ENCODE results near the gene RHEBL1. TPM values are rescaled to one million over a fixed set of nuclear protein-coding genes. Genes with fewer than 3 reads are reported as not detected.
"Not testable (repeated sequence)": the region's sequence is repeated elsewhere in the genome, so short reads cannot be mapped to it uniquely, and the experiment has no call there.

The RHEBL1 gene
- total RNA-seq, 2 experiments from 2014 or later, result 5.1 to 6.0 TPM

DNA sequence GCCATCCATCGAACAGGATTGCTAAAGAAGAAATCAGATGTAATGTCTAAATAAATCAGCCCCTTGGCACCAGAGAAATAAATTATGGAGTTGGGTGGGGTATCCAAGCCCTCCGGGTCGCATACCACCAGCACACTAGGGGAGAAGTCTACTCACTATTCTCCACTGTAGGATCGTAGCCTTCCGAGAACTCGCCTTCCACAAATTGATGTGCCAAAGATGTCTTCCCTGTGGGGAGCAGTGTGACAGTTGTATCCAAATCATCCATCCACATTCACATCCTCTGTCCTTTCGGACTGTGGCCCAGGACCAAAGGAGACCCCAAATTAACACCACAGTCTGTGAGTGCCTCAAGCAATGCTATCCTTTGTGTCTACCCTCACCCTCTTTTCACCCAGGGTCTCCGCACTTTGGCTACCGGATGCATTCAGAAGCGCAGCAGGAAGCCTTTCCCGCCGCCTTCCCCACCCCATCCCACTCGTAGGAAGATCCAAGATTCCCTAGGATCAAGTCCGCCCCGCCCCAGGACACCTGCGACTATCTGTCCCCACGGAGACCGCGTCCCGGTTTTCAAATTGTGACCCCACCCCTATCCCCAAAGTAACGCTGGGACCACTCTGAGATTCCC lies 786 bp downstream of the RHEBL1 start:
- peak overlapping the region; percentile 97 for H3K4me3 Mint-ChIP-seq
- CTCF ChIA-PET, result interaction anchor here (0.8 to 2.7 kb wide), 9 partner anchors 11 to 216 kb away, joined by 3 to 19 read pairs (median 4); partner anchors contain the start of gene TUBA1B

DNA sequence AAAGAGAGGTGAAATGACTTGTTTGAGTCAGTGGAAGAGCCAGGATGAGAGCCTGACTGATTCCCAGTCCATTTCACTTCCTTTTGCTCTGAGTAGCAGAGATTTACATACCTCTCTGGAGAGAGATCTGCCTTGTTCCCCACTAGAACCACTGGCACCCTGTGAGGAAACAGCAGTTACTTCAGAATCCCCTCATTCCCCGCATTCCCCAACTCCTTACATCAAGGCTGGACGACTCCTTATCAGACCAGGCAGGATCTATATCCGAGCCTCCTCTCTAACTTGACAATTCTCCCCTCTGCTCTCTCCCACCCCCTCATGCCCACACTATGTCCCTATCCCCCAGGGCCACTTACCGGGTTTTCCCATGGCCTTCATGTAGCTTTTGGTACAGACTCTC lies 3.7 kb downstream of the RHEBL1 start:
- Histone ChIP-seq H3K4me1 (ENCODE audit: insufficient read depth, low read length) (peaks cover 23% of the 10 kb centered on the region), H3K9me3 (ENCODE audit: control insufficient read depth in 1 of 2, insufficient read depth in 1 of 2, low read length in 2 of 2) (no peaks in the 10 kb centered on the region), H3K27ac (ENCODE audit: low read depth in 1 of 2, low read length in 2 of 2) (no peak overlapping the region), H3K4me3 (ENCODE audit: low read length) (no peak overlapping the region), H3K27me3 (ENCODE audit: control insufficient read depth in 1 of 2, insufficient read depth in 2 of 2, low read length in 2 of 2) (no peaks in the 10 kb centered on the region), H3K36me3 (ENCODE audit: insufficient read depth, low read length) (no peaks in the 10 kb centered on the region)
- DNase-seq (no peak), ATAC-seq (ENCODE audit: poor library complexity) (no peak)
- peak overlapping the region; percentile 37 for H3K4me3 Mint-ChIP-seq
- no peaks in the 10 kb centered on the region for H3K9me3 Mint-ChIP-seq
- intact Hi-C loops (cut with DNase I, micrococcal nuclease), result no loop called here
- TF ChIP-seq, protein P1, sequence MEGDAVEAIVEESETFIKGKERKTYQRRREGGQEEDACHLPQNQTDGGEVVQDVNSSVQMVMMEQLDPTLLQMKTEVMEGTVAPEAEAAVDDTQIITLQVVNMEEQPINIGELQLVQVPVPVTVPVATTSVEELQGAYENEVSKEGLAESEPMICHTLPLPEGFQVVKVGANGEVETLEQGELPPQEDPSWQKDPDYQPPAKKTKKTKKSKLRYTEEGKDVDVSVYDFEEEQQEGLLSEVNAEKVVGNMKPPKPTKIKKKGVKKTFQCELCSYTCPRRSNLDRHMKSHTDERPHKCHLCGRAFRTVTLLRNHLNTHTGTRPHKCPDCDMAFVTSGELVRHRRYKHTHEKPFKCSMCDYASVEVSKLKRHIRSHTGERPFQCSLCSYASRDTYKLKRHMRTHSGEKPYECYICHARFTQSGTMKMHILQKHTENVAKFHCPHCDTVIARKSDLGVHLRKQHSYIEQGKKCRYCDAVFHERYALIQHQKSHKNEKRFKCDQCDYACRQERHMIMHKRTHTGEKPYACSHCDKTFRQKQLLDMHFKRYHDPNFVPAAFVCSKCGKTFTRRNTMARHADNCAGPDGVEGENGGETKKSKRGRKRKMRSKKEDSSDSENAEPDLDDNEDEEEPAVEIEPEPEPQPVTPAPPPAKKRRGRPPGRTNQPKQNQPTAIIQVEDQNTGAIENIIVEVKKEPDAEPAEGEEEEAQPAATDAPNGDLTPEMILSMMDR (IDR thresholded peaks at IDR 0.05), result no peak
- H3K27ac Mint-ChIP-seq, result no peak overlapping the region
- ChIA-PET CTCF (interaction anchor here (1.0 to 3.4 kb wide), 3 partner anchors 23 to 64 kb away, joined by 3 to 29 read pairs (median 5); no protein-coding TSS in a partner anchor), POLR2A (no interaction called here)
- H3K4me1 Mint-ChIP-seq (ENCODE audit: low read depth), result peaks cover 30% of the 10 kb centered on the region
- no peaks in the 10 kb centered on the region for H3K27me3 Mint-ChIP-seq
- H3K36me3 Mint-ChIP-seq (ENCODE audit: low read depth), result peaks cover 7% of the 10 kb centered on the region

More for the DNA sequence above, 786 bp downstream of the RHEBL1 start:
- Histone ChIP-seq H3K27ac (ENCODE audit: low read depth in 1 of 2, low read length in 2 of 2) (peak overlapping the region; percentile 61 to 76), H3K36me3 (ENCODE audit: insufficient read depth, low read length) (no peaks in the 10 kb centered on the region), H3K4me3 (ENCODE audit: low read length) (peak overlapping the region; percentile 97), H3K4me1 (ENCODE audit: insufficient read depth, low read length) (peaks cover 17% of the 10 kb centered on the region), H3K9me3 (ENCODE audit: control insufficient read depth in 1 of 2, insufficient read depth in 1 of 2, low read length in 2 of 2) (no peaks in the 10 kb centered on the region), H3K27me3 (ENCODE audit: control insufficient read depth in 1 of 2, insufficient read depth in 2 of 2, low read length in 2 of 2) (no peaks in the 10 kb centered on the region)
- DNase-seq, result no peak
- ATAC-seq (ENCODE audit: poor library complexity), result no peak
- Mint-ChIP-seq H3K36me3 (ENCODE audit: low read depth) (peaks cover 4% of the 10 kb centered on the region), H3K9me3 (no peaks in the 10 kb centered on the region), H3K27me3 (peaks cover 3% of the 10 kb centered on the region), H3K4me1 (ENCODE audit: low read depth) (peaks cover 23% of the 10 kb centered on the region), H3K27ac (peak overlapping the region; percentile 92)
- POLR2A ChIA-PET, result interaction anchor here (0.8 to 2.5 kb wide), 14 partner anchors 10 to 217 kb away, joined by 3 to 30 read pairs (median 4); partner anchors contain the start of genes ARF3, DDX23, KMT2D and LMBR1L
- intact Hi-C loops (cut with DNase I, micrococcal nuclease), result no loop called here
- TF ChIP-seq, protein P1 (IDR thresholded peaks at IDR 0.05), result no peak

DNA sequence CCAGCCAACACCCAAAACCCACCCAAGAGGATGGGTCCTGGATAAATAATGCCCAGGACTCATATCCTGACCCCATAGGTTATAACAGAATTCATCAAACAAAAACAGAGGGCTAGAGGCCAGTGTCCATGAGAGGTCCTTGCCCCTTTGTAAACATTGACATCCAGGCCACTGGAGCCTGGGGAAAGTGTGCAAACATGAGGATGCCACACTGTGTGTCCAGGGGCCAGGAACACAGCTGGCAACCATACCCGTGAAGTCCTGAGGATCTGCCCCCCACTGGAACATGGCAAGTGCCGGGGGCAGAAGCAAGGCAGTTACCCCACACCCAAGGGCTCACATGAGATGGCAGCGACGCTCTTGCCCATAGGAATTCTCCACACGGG lies 5.0 kb downstream of the RHEBL1 start:
- peaks cover 14% of the 10 kb centered on the region for H3K36me3 Mint-ChIP-seq (ENCODE audit: low read depth)
- ChIA-PET POLR2A (interaction anchor here (1.2 to 1.6 kb wide), 3 partner anchors 27 to 212 kb away, joined by 3 to 12 read pairs (median 4); no protein-coding TSS in a partner anchor), CTCF (interaction anchor here (0.7 to 3.4 kb wide), 16 partner anchors 9 to 67 kb away, joined by 3 to 29 read pairs (median 6); partner anchors contain the start of genes LMBR1L and TUBA1B)
- TF ChIP-seq, protein P1 (IDR thresholded peaks at IDR 0.05), result no peak
- no peak for DNase-seq
- no peak for ATAC-seq (ENCODE audit: poor library complexity)
- Histone ChIP-seq H3K27me3 (ENCODE audit: control insufficient read depth in 1 of 2, insufficient read depth in 2 of 2, low read length in 2 of 2) (no peaks in the 10 kb centered on the region), H3K4me1 (ENCODE audit: insufficient read depth, low read length) (peaks cover 23% of the 10 kb centered on the region), H3K4me3 (ENCODE audit: low read length) (no peak overlapping the region), H3K9me3 (ENCODE audit: control insufficient read depth in 1 of 2, insufficient read depth in 1 of 2, low read length in 2 of 2) (no peaks in the 10 kb centered on the region), H3K27ac (ENCODE audit: low read depth in 1 of 2, low read length in 2 of 2) (no peak overlapping the region), H3K36me3 (ENCODE audit: insufficient read depth, low read length) (no peaks in the 10 kb centered on the region)
- H3K4me3 Mint-ChIP-seq, result no peak overlapping the region
- peaks cover 28% of the 10 kb centered on the region for H3K4me1 Mint-ChIP-seq (ENCODE audit: low read depth)
- no peaks in the 10 kb centered on the region for H3K27me3 Mint-ChIP-seq
- H3K27ac Mint-ChIP-seq, result no peak overlapping the region
- intact Hi-C loops (cut with DNase I, micrococcal nuclease), result loop anchor here (1.0 to 5.0 kb wide), 5 partner anchors 24 to 172 kb away; partner anchors contain the start of gene TUBA1B (in 1 of the 2)
- H3K9me3 Mint-ChIP-seq, result no peaks in the 10 kb centered on the region

DNA sequence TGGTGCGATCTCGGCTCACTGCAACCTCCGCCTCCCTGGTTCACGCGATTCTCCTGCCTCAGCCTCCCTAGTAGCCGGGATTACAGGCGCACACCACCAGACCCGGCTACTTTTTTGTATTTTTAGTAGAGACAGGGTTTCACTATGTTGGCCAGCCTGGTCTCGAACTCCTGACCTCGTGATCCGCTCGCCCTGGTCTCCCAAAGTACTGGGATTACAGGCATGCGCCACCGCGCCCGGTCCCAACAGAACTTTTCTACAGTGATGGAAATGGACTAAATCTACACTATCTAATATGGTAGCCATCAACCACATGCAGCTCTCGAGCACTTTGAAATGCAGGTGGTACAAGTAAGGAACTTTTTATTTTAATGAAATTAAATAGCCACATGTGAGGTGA lies 7.9 kb downstream of the RHEBL1 start:
- ATAC-seq (ENCODE audit: poor library complexity); DNase-seq; H3K27me3 ChIP-seq (ENCODE audit: control insufficient read depth in 1 of 2, insufficient read depth in 2 of 2, low read length in 2 of 2); H3K36me3 ChIP-seq (ENCODE audit: insufficient read depth, low read length); H3K4me3 ChIP-seq (ENCODE audit: low read length); H3K27me3 Mint-ChIP-seq; H3K9me3 Mint-ChIP-seq; CTCF ChIA-PET; POLR2A ChIA-PET; H3K9me3 ChIP-seq (ENCODE audit: control insufficient read depth in 1 of 2, insufficient read depth in 1 of 2, low read length in 2 of 2); H3K27ac ChIP-seq (ENCODE audit: low read depth in 1 of 2, low read length in 2 of 2): not testable (repeated sequence)
- Mint-ChIP-seq H3K36me3 (ENCODE audit: low read depth) (peaks cover 26% of the 10 kb centered on the region), H3K4me3 (peak overlapping the region; percentile 51), H3K27ac (peak overlapping the region; percentile 96), H3K4me1 (ENCODE audit: low read depth) (peaks cover 41% of the 10 kb centered on the region)
- intact Hi-C loops (cut with DNase I, micrococcal nuclease), result loop anchor here in 1 of 2 experiments (5.0 kb wide), 1 partner anchor 70 kb away; the partner anchor contains the start of gene TUBA1B
- H3K4me1 ChIP-seq (ENCODE audit: insufficient read depth, low read length), result peaks cover 42% of the 10 kb centered on the region
